ENCODE data around the gene LIN54.

GRCh38 chr4:82891707-82892466 lies 118.7 kb downstream of the LIN54 start:
- TF ChIP-seq CTCF (IDR thresholded peaks at IDR 0.05): no peak
- TF ChIP-seq POLR2A (IDR thresholded peaks at IDR 0.05): no peak

Data from testis (tissue), 2 donors.